ENCODE measurements around the gene PEX3.

- TF ChIP-seq POLR2A (IDR thresholded peaks at IDR 0.05) = no peak
- TF ChIP-seq, protein P1, sequence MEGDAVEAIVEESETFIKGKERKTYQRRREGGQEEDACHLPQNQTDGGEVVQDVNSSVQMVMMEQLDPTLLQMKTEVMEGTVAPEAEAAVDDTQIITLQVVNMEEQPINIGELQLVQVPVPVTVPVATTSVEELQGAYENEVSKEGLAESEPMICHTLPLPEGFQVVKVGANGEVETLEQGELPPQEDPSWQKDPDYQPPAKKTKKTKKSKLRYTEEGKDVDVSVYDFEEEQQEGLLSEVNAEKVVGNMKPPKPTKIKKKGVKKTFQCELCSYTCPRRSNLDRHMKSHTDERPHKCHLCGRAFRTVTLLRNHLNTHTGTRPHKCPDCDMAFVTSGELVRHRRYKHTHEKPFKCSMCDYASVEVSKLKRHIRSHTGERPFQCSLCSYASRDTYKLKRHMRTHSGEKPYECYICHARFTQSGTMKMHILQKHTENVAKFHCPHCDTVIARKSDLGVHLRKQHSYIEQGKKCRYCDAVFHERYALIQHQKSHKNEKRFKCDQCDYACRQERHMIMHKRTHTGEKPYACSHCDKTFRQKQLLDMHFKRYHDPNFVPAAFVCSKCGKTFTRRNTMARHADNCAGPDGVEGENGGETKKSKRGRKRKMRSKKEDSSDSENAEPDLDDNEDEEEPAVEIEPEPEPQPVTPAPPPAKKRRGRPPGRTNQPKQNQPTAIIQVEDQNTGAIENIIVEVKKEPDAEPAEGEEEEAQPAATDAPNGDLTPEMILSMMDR (IDR thresholded peaks at IDR 0.05) = no peak
Observed at GRCh38 chr6:143531720-143532499, 81.3 kb downstream of the PEX3 start.
